ENCODE results near the gene TRIM26.

GRCh38 chr6:30211899-30212298 lies 1.3 kb downstream of the TRIM26 start:
- no peak for TF ChIP-seq POLR2AphosphoS5 (IDR thresholded peaks at IDR 0.05; ENCODE audit: low read depth)
- TF ChIP-seq CTCF (conservative IDR thresholded peaks at IDR 0.05; ENCODE audit: low read depth in 2 of 2) = no peak

All from GM23338 (cell line).